ENCODE measurements around the gene LCN2. TPM values are rescaled to one million over a fixed set of nuclear protein-coding genes. Genes with fewer than 3 reads are reported as not detected.
"Not testable (repeated sequence)": the region's sequence is repeated elsewhere in the genome, so short reads cannot be mapped to it uniquely, and the experiment has no call there.

Gene LCN2
- total RNA-seq (2014; rRNA removed; shearing (Covaris generic)): not detected in 2 replicates
- not detected in 2 replicates for polyA plus RNA-seq (2014; cell fraction: nucleus; rRNA removed)

DNA sequence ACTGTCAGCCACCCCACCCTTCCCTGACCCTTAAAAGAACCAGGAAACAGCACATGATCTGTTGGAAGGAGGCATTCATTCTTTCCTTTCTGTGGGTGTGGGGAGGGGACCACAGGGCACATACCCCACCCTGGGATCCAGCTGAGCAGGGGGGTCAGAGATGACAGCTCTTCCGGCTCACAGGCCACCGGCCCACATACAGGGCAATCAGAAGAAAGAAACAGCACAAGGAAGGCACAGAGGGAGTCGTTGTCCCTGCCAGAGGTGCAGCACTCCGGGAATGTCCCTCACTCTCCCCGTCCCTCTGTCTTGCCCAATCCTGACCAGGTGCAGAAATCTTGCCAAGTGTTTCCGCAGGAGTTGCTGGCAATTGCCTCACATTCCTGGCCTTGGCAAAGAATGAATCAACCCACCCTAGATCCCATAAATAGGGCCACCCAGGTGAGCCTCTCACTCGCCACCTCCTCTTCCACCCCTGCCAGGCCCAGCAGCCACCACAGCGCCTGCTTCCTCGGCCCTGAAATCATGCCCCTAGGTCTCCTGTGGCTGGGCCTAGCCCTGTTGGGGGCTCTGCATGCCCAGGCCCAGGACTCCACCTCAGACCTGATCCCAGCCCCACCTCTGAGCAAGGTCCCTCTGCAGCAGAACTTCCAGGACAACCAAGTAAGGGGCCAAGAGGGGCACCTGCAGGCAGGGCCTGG is at the start of gene LCN2:
TSS of gene LCN2 (plus strand) at position 453 of the 701 bp plus-strand sequence. CDS start at position 526, 73 bp downstream.
- no peak for DNase-seq (ENCODE audit: extremely low read depth, low read depth)

DNA sequence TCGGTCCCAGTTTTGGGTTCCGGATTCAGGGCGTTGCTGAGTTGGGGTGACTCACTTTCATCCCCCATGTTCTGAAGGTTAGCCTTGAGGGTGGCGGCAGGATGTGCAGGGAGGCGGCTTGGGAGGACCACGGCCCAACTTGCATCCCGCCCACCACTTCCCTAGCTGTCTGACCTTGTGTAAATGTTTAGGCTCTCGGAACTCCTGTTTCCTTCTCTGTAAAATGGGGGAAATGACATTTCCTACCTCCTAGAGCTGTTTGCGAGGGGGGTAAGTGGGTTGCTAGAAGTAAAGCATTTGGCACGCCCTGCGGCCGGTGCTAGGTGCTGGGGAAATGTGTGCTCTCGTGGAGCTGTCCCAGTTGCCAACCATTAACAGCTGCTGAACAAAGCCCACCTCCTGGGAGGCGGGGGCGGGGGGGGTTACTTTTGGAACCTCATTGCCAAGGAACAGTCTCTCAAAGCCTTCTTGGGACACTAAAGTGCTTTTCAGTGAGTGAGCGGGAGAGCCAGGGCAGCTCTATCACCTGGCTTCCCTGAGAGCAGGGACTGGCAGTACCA is 49.2 kb upstream of the LCN2 start:
- no peak for DNase-seq (ENCODE audit: extremely low read depth, low read depth)

GRCh38 chr9:128100581-128100980 is 48.7 kb upstream of the LCN2 start:
- DNase-seq (ENCODE audit: extremely low read depth, low read depth): no peak

GRCh38 chr9:128101231-128101661 is 48.0 kb upstream of the LCN2 start:
- no peak for DNase-seq (ENCODE audit: extremely low read depth, low read depth)

- DNase-seq (ENCODE audit: extremely low read depth, low read depth): no peak
Measured at GRCh38 chr9:128101690-128102089, 47.6 kb upstream of the LCN2 start.

DNA sequence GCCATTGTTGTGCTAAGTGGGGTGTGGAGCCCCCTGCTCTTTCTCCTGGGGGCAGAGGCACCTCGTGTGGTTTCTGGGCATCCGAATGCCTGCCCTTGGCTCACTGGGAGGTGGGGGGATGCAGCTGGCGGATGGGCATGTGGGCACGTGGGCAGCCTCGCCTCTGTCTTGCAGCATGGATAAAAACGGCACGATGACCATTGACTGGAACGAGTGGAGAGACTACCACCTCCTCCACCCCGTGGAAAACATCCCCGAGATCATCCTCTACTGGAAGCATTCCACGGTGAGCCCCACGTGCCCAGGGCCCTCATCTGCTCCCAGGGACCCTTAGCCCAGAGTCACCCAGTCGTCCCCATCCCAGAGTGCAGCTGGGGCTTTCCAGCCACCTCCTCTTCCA is 47.1 kb upstream of the LCN2 start:
- DNase-seq (ENCODE audit: extremely low read depth, low read depth): no peak

DNA sequence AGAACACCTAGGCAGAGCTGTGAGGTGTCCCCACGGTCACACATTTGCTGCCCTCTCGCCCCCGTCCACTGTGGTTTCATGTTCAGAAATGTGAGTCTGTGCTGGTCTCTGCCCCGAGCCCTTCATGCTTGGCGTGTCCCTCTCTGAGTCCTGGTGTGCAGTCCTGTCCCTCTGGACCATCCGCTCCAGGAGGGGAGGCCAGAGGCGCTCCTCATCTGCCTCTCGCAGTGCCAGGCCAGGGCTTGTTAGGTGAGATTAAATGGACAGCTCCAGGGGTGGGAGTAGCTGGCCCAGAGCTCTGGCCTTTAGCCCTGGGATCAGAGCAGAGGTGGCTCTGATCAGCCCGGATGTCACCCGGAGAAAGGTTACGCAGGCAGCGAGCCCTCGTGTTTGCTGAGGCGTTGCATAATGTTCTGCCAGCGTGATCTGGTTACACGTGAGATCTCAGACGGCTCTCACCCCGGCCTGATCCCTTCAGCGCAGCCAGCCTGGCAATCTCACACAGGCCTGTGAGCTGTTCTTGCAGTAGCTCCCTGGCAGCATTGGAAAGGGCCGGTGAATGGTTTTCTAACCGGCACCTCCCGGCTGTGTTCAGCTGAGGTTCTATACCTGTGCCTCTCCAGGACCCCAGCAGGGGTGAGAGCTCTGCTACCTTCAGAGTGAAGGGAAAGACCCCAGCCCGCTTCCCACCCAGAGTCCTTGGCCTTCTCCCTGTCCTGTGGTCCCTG is 46.2 kb upstream of the LCN2 start:
- peak; percentile 46 for DNase-seq (ENCODE audit: extremely low read depth, low read depth)

- DNase-seq (ENCODE audit: extremely low read depth, low read depth): no peak
Measured at GRCh38 chr9:128103589-128103962, 45.7 kb upstream of the LCN2 start.

- DNase-seq (ENCODE audit: extremely low read depth, low read depth): no peak
Measured at GRCh38 chr9:128104171-128104618, 45.1 kb upstream of the LCN2 start.

DNA sequence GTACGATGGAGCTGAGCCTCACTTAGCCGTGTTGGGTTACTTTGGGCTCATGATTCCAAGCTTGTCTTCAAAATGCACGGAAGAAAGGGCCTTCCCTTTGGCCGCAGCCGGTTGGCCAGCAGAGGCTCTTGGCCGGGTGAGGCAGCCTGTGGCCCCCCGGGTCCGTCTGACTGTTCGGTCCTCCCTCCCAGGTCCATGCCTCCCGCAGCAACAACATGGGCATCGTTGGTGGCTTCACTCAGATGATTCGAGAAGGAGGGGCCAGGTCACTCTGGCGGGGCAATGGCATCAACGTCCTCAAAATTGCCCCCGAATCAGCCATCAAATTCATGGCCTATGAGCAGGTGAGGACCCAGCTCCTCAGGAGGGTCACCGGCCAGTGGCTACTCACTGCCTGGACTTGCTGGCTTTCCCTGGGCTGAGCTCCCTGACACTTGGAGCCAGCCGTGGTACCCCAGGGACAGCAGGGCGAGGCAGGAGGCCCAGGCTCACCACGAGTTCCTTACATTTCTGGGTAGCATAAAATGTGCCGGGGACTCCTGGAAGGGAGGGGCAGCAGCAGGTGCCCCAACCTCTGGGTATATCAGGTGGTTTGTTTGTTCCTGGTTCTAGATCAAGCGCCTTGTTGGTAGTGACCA is 43.6 kb upstream of the LCN2 start:
- no peak for DNase-seq (ENCODE audit: extremely low read depth, low read depth)

DNA sequence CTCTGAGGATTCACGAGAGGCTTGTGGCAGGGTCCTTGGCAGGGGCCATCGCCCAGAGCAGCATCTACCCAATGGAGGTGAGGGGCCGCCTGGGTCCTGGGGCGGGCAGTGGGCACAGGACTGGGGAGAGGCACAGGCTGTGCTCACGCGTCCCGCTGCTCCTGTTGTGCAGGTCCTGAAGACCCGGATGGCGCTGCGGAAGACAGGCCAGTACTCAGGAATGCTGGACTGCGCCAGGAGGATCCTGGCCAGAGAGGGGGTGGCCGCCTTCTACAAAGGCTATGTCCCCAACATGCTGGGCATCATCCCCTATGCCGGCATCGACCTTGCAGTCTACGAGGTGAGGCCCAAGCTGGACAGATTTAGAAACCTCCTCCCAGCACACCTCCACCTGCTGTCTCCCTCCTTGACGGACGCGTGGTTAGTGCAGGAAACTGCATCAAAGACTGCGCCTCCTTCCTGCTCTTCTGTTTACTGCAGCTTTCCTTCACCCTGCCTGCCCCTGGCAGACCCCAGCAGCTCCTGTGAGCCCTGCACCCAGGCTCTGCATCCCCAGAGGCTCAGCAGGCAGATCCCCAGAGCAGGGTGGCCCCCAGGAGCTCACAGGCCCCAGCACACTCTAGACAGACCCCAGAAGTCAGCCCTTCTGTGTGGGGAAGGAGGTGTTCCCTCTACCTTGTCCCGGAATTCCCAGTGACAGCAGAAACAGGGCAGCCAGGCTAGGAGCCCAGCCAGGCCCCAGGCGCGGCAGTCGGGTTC is 42.9 kb upstream of the LCN2 start:
- DNase-seq (ENCODE audit: extremely low read depth, low read depth): no peak

GRCh38 chr9:128106940-128107467 is 42.2 kb upstream of the LCN2 start:
- no peak for DNase-seq (ENCODE audit: extremely low read depth, low read depth)

- DNase-seq (ENCODE audit: extremely low read depth, low read depth): no peak
Measured at GRCh38 chr9:128107468-128108268, 41.6 kb upstream of the LCN2 start.

DNA sequence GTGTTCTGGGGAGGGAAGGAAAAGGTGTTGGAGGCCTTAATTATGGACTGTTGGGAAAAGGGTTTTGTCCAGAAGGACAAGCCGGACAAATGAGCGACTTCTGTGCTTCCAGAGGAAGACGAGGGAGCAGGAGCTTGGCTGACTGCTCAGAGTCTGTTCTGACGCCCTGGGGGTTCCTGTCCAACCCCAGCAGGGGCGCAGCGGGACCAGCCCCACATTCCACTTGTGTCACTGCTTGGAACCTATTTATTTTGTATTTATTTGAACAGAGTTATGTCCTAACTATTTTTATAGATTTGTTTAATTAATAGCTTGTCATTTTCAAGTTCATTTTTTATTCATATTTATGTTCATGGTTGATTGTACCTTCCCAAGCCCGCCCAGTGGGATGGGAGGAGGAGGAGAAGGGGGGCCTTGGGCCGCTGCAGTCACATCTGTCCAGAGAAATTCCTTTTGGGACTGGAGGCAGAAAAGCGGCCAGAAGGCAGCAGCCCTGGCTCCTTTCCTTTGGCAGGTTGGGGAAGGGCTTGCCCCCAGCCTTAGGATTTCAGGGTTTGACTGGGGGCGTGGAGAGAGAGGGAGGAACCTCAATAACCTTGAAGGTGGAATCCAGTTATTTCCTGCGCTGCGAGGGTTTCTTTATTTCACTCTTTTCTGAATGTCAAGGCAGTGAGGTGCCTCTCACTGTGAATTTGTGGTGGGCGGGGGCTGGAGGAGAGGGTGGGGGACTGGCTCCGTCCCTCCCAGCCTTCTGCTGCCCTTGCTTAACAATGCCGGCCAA is 40.8 kb upstream of the LCN2 start:
- DNase-seq (ENCODE audit: extremely low read depth, low read depth): no peak

- no peak for DNase-seq (ENCODE audit: extremely low read depth, low read depth)
Measured at GRCh38 chr9:128109050-128109709, 40.1 kb upstream of the LCN2 start.

DNA sequence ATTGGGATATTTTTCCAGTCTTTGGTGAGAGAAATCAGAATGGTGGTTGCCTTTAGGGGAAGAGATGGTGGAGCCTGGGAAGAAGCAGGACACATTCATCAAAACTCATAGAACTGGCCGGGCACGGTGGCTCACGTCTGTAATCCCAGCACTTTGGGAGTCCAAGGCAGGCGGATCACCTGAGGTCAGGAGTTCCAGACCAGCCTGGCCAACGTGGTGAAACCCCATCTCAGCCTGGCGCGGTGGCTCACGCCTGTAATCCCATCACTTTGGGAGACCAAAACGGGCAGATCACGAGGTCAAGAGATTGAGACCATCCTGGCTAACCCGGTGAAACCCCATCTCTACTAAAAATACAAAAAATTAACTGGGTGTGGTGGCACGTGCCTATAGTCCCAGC is 37.5 kb upstream of the LCN2 start:
- DNase-seq (ENCODE audit: extremely low read depth, low read depth): not testable (repeated sequence)

- DNase-seq (ENCODE audit: extremely low read depth, low read depth): no peak
Measured at GRCh38 chr9:128113526-128114325, 35.5 kb upstream of the LCN2 start.
